Testis (tissue), 3 donors: Measurements from ENCODE around the gene CMTM1. TPM values are rescaled to one million over a fixed set of nuclear protein-coding genes. Genes with fewer than 3 reads are reported as not detected.

Experiments
- DNase-seq: peaks from one replicate; pipeline ENCODE4 v3.0.0-alpha.2; 2019
- H3K27ac ChIP-seq, 2 donors: fragments of 200-600 bp; sonication (generic); one replicate each; pipeline ENCODE4 v1.5.1; 2019
- H3K27me3 ChIP-seq: fragments of 200-600 bp; sonication (generic); one replicate; pipeline ENCODE4 v1.5.1; 2019
- H3K36me3 ChIP-seq: fragments of 200-600 bp; sonication (generic); one replicate; pipeline ENCODE4 v1.5.1; 2017; ENCODE audit warnings: low read depth; ENCODE audit errors: missing control alignments
- H3K4me1 ChIP-seq: fragments of 200-600 bp; sonication (generic); one replicate; pipeline ENCODE4 v1.5.1; 2019
- H3K4me3 ChIP-seq, 2 donors: fragments of 200-600 bp; sonication (generic); one replicate each; pipeline ENCODE4 v1.5.1; 2017 to 2019
- H3K9me3 ChIP-seq: fragments of 200-600 bp; sonication (generic); one replicate; pipeline ENCODE4 v1.5.1; 2017
- POLR2A ChIP-seq: fragments of 450-650 bp; IDR thresholded peaks from one replicate; pipeline ENCODE4 v1.6.1; 2017; ENCODE audit warnings: antibody characterized with exemption, mild to moderate bottlenecking, moderate library complexity
- WGBS, 2 donors: methylation state at CpG; one replicate each; pipeline ENCODE4 v1.1.5; 2018; 5-methylcytosine and 5-hydroxymethylcytosine counted together
- intact Hi-C: fragments of 100-400 bp; cut with DNase I; formaldehyde crosslinking; loops from one replicate; pipeline ENCODE4 v1.15.1; 2023; ENCODE audit warnings: low total_unique reads
- polyA plus RNA-seq: library from polyadenylated mRNA; stranded (reverse); fragments of 350-450 nt; fragmentation: Illumina TruSeq; extraction: RNeasy Lipid Tissue Mini Kit (QIAGEN cat#74804); gene quantifications from one replicate; pipeline ENCODE4 v1.2.3, GENCODE V29; 2014; ENCODE audit warnings: low read depth, low replicate concordance; ENCODE audit not compliant: insufficient read depth
- total RNA-seq, 2 donors: library from RNA; depleted of rRNA; stranded (reverse); fragments of >200 nt; gene quantifications; one replicate each; pipeline ENCODE4 v1.2.3, GENCODE V29; 2016
- TF ChIP-seq, protein P1 (sequence below), 3 experiments: fragments of 450-650 bp in 2 of 3; fragments of 200-600 bp in 1 of 3; sonication (generic) in 1 of 3; IDR thresholded peaks; one replicate each; pipeline ENCODE4 v1.5.1; 2016 to 2019; ENCODE audit warnings: antibody characterized with exemption in 3 of 3, mild to moderate bottlenecking in 2 of 3, moderate library complexity in 1 of 3

The CMTM1 gene
- total and polyA plus RNA-seq, 3 donors from 2014 or later: 24.0 to 103 (median 47.5) TPM

DNA sequence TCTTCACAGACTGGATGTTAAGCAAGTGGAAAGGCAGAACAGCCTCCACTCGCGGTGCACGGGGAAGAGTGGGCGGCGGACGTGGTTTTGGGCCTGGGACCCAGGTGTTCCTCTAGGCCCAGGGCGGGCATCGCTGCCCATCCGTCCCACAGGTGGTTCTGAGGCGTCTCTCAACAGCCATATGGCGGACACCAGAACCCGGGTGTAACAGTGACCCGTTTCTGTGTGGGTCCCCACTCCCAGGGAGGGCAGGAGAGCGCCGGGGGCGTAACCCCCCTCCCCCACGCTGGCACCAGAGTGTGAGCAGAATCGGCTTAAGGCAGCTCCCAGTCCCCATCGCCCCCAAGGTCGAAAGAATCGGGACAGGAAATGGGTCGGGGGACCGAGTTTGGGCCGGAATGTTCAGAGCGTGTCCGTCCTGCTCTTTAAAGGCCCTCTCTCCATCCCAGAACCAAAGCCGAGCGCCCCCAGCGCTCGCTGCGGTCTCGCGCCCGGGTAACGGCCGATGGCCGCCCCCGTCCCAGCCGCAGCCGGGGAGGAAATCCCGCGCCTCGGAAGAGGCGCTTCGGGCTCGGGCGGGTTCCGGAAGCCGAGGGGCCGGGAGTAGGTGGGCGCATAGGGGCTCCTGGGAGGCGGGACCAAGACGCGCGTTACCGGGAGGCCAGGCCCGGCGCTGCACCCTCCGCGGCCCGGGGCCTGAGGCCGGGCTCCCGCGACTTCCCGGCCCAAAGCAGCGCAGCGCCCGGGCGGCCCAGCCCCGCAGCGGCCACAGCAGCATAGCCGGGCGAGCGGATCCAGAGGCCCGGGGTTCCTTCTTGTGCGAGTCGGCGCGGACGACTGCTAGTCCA lies 16.7 kb upstream of the CMTM1 start, which contains the start of gene TK2:
Gene TK2, minus strand, starts transcription at position 839 of the 848 bp plus-strand sequence. Its CDS starts 61 bp downstream, at position 778.
- Histone ChIP-seq H3K27me3 (no peaks in the 10 kb centered on the region), H3K4me3 (peak within 1 kb of the TSS; percentile 75 to 82), H3K9me3 (no peaks in the 10 kb centered on the region), H3K36me3 (no peaks in the 10 kb centered on the region), H3K4me1 (peaks cover 27% of the 10 kb centered on the region), H3K27ac (peak within 1 kb of the TSS; percentile 93 to 98)
- TF ChIP-seq, protein P1, sequence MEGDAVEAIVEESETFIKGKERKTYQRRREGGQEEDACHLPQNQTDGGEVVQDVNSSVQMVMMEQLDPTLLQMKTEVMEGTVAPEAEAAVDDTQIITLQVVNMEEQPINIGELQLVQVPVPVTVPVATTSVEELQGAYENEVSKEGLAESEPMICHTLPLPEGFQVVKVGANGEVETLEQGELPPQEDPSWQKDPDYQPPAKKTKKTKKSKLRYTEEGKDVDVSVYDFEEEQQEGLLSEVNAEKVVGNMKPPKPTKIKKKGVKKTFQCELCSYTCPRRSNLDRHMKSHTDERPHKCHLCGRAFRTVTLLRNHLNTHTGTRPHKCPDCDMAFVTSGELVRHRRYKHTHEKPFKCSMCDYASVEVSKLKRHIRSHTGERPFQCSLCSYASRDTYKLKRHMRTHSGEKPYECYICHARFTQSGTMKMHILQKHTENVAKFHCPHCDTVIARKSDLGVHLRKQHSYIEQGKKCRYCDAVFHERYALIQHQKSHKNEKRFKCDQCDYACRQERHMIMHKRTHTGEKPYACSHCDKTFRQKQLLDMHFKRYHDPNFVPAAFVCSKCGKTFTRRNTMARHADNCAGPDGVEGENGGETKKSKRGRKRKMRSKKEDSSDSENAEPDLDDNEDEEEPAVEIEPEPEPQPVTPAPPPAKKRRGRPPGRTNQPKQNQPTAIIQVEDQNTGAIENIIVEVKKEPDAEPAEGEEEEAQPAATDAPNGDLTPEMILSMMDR (IDR thresholded peaks at IDR 0.05): no peak
- TF ChIP-seq POLR2A: no peak
- intact Hi-C loops: no loop called here
- DNase-seq: peak; percentile 38
- 0 to 3% methylated on average over 8 to 55 of the region's 80 CpGs for WGBS, 2 donors

DNA sequence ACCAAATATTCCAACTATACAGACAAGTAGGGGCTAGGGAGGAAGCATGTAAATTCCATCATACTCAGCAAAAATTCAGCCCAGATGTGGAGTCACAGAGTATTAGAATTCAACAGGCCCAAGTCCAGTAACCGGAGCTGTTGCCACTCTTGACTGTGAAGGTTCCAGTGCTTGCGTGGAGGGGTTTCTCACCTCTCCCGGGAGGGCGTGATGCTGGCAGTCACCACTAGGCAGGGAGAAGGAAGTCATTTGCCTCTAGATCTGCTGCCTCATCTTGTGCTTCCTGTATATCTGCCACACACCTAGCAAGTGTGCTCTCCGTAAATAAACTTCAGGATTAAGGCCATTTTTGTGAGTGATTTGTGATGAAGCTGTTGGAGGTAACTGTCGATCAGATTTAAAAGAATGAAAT lies 14.9 kb upstream of the CMTM1 start:
- Histone ChIP-seq H3K27me3 (no peaks in the 10 kb centered on the region), H3K9me3 (no peaks in the 10 kb centered on the region), H3K4me1 (peaks cover 27% of the 10 kb centered on the region), H3K4me3 (peak overlapping the region in 1 of 2 donors; percentile 74), H3K27ac (peak overlapping the region; percentile 93 to 94), H3K36me3 (no peaks in the 10 kb centered on the region)
- intact Hi-C loops: no loop called here
- no peak for TF ChIP-seq POLR2A
- TF ChIP-seq, protein P1 (IDR thresholded peaks at IDR 0.05): peak in 1 of 3 experiments; percentile 17
- no peak for DNase-seq
- WGBS, 2 donors: 24 to 31% methylated on average over 6 of the region's 6 CpGs

DNA sequence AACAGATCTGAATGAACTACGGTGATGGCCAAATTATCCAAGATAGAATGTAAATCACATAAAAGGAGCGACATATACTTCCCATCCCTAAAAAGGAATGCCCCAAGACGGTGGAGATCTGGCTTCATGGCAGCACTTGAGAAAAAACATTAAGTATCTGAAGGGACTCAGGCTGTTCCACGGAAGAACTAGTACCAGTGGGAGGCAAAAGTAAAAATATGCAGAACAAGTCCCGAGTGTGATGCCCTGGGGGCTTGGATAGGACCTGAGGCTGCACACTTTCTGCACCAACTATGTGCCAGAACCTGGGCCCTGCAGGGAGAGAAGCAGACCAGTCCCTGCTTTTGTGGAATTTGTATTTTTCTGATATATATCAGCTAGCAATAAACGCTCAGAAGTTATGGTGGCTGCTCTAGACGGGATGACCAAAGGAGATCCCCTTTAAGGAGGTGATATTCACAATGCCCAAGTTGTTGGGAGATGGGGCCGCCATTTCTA lies 14.4 kb upstream of the CMTM1 start:
- H3K27me3 ChIP-seq: no peaks in the 10 kb centered on the region
- 16 to 21% methylated on average over 8 of the region's 8 CpGs for WGBS, 2 donors
- peaks cover 27% of the 10 kb centered on the region for H3K4me1 ChIP-seq
- H3K36me3 ChIP-seq: no peaks in the 10 kb centered on the region
- H3K27ac ChIP-seq: peak overlapping the region; percentile 93 to 94
- H3K4me3 ChIP-seq: peak overlapping the region; percentile 64 to 74
- DNase-seq: no peak
- no peaks in the 10 kb centered on the region for H3K9me3 ChIP-seq
- intact Hi-C loops: no loop called here
- TF ChIP-seq POLR2A: no peak
- TF ChIP-seq, protein P1 (IDR thresholded peaks at IDR 0.05): no peak

GRCh38 chr16:66552286-66553177 lies 13.7 kb upstream of the CMTM1 start, which contains the start of gene CKLF:
TSS of gene CKLF (plus strand) at chr16:66552576. CDS start at chr16:66552716, 140 bp downstream.
- peak within 1 kb of the TSS; percentile 93 to 94 for H3K27ac ChIP-seq

More at GRCh38 chr16:66552286-66553177, 13.7 kb upstream of the CMTM1 start, which contains the start of gene CKLF:
- Histone ChIP-seq H3K27me3 (no peaks in the 10 kb centered on the region), H3K4me1 (peaks cover 27% of the 10 kb centered on the region), H3K4me3 (peak within 1 kb of the TSS; percentile 64 to 74), H3K9me3 (no peaks in the 10 kb centered on the region), H3K36me3 (no peaks in the 10 kb centered on the region)
- WGBS, 2 donors: 7 to 8% methylated on average over 55 to 63 of the region's 63 CpGs
- peak; percentile 87 for DNase-seq
- TF ChIP-seq, protein P1 (IDR thresholded peaks at IDR 0.05): no peak
- TF ChIP-seq POLR2A: no peak
- intact Hi-C loops: no loop called here
